ENCODE measurements around the gene KRTCAP3. TPM values are rescaled to one million over a fixed set of nuclear protein-coding genes. Genes with fewer than 3 reads are reported as not detected.

Gene KRTCAP3
- total and polyA plus RNA-seq, 9 of the 15 experiments (the other 6 are each of a cell fraction or from before 2014, with no cell fraction given) = 0.24 to 1.4 (median 0.73) TPM

GRCh38 chr2:27441226-27441926 is 805 bp upstream of the KRTCAP3 start (continued):
- TF ChIP-seq EP300 (IDR thresholded peaks at IDR 0.05; ENCODE audit: low read length) (peak; percentile 83; the same call in 1 of the 2 replicates), CREB1 (IDR thresholded peaks at IDR 0.05) (peak; percentile 44; the same call in 1 of the 2 replicates), CREB1 (CRISPR knock-in tag; IDR thresholded peaks at IDR 0.05) (no peak), GATAD2A (IDR thresholded peaks at IDR 0.05) (no peak), HLTF (IDR thresholded peaks at IDR 0.05) (peak; percentile 51; the same call in 1 of the 2 replicates), TAF9B (IDR thresholded peaks at IDR 0.05; ENCODE audit: partially characterized antibody) (no peak), ZC3H11A (IDR thresholded peaks at IDR 0.05; ENCODE audit: low read depth, low read length) (no peak), RCOR1 (IDR thresholded peaks at IDR 0.05; ENCODE audit: borderline replicate concordance in 1 of 2, low read depth in 2 of 2, low read length in 2 of 2) (peak; percentile 84 to 94; a peak in 3 of 4 replicates), MYNN (IDR thresholded peaks at IDR 0.05) (peak; percentile 52; the same call in 1 of the 2 replicates), MYNN (CRISPR knock-in tag; IDR thresholded peaks at IDR 0.05) (no peak), SAFB (IDR thresholded peaks at IDR 0.05; ENCODE audit: borderline replicate concordance, low read depth, low read length) (no peak), HDAC1 (IDR thresholded peaks at IDR 0.05) (peak in 1 of 2 experiments; percentile 55; a peak in 1 of 4 replicates), NFIC (IDR thresholded peaks at IDR 0.05) (peak; percentile 70), ATF3 (IDR thresholded peaks at IDR 0.05) (no peak; the same call in 1 of the 2 replicates), ATF3 (CRISPR knock-in tag; conservative IDR thresholded peaks at IDR 0.05) (no peak), ZNF23 (CRISPR knock-in tag; IDR thresholded peaks at IDR 0.05) (no peak), NFRKB (IDR thresholded peaks at IDR 0.05; ENCODE audit: low read depth) (no peak), KDM4B (IDR thresholded peaks at IDR 0.05; ENCODE audit: borderline replicate concordance in 2 of 2, low read depth in 1 of 2) (no peak), SLC30A9 (CRISPR knock-in tag; IDR thresholded peaks at IDR 0.05) (no peak), SREBF1 (IDR thresholded peaks at IDR 0.05; ENCODE audit: borderline replicate concordance, low read depth, low read length) (no peak), ATF7 (IDR thresholded peaks at IDR 0.05) (peak; percentile 40; the same call in 1 of the 2 replicates), CUX1 (CRISPR knock-in tag; IDR thresholded peaks at IDR 0.05) (no peak), SMARCA4 (IDR thresholded peaks at IDR 0.05) (peak; percentile 87), TEAD1 (CRISPR knock-in tag; IDR thresholded peaks at IDR 0.05) (peak in 1 of 2 experiments; percentile 55; a peak in 1 of 4 replicates), GABPB1 (CRISPR knock-in tag; IDR thresholded peaks at IDR 0.05) (no peak), ZNF584 (CRISPR knock-in tag; IDR thresholded peaks at IDR 0.05; ENCODE audit: low read depth) (no peak)
